GM03348 (cell line): Measurements from ENCODE around the gene CENPK.
"Not testable (repeated sequence)": the region's sequence is repeated elsewhere in the genome, so short reads cannot be mapped to it uniquely, and the experiment has no call there.

Source experiments
- DNase-seq: peaks from one replicate; pipeline ENCODE4 v3.0.0; 2012; ENCODE audit warnings: low spot score

The CENPK gene

DNA sequence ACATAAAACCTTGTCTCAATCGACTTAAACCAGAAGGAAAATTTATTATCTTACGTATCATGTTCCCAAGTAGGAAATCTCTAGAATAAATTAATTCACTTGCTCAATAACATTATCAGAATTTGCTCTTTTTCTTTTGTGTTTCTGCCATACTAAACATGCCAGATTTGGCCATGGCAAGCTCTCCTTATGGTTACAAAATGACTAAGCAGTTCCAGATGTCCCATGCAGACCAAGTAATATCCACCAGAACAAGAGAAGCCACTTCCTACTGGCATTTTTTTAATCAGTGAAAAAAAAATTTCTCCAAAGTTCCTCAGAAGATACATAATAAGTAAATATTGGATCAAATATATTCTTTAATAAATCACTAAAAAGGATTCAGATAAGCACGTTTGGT, 56.0 kb downstream of the CENPK start:
- peak; percentile 81 for DNase-seq

DNA sequence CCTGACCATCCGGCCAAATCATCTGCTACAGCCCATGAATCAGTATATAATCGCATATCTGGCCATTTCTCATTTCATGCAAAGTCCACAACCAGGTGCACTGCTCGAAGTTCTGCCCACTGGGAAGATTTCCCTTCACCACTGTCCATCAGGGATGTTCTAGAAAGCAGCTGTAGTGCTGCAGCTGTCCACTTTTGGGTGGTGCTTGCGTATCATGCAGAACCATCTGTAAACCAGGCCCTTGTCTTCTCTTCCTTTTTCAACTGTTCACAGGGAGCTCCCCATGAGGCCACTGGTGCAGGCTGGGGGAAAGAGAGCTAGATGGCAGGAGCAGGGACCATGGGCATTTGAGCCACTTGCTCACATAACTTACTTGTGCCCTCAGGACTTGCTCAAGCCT, 73.8 kb downstream of the CENPK start:
- no peak for DNase-seq

DNA sequence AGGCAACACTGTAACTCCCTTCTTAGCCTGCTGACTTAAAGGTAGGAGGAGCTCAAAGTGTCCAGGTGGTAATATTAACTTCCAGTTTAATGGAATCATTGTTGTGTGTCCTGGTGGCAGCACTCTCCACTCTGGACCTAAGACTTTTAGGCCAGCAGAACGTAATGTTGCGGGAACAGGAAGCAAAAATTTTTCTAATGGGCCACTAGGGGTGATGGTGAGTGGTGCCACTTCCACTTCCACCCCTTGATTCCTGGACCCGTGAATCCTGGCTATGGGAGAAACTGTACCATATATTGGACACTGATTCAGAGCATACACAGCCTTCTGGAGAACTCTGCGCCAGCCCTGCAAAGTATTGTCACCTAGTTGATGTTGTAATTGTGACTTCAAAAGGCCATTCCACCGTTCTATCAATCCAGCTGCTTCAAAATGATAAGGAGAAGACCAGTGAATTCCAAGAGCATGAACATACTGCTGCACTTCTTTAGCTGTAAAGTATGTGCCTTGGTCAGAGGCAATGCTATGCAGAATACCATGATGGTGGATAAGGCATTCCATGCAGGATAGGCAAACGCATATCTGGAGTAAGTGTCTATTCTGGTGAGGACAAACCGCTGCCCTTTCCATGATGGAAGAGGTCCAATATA, 74.8 kb downstream of the CENPK start:
- not testable (repeated sequence) for DNase-seq

DNA sequence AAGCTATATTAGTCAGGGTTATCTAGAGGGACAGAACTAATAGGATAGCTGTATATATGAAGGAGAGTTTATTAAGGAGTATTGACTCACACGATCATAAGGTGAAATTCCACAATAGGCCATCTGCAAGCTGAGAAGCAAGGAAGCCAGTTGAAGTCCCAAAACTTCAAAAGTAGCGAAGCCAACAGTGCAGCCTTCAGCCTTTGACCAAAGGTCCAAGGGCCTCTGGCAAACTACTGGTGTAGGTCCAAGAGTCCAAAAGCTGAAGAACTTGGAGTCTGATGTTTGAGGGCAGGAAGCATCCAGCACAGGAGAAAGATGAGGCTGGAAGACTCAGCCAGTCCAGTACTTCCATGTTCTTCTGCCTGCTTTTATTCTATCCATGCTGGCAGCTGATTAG, 76.2 kb downstream of the CENPK start:
- DNase-seq, result not testable (repeated sequence)

DNA sequence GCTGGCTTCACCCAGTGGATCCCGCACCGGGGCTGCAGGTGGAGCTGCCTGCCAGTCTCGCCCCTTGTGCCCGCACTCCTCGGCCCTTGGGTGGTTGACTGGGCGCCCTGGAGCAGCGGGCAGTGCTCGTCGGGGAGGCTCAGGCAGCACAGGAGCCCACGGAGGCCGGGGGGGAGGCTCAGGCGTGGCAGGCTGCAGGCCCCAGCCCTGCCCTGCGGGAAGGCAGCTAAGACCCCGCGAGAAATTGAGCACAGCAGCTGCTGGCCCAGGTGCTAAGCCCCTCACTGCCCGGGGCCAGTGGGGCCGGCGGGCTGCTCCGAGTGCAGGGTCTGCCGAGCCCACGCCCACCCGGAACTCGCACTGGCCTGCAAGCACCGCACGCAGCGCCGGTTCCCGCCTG, 77.6 kb downstream of the CENPK start:
- DNase-seq, result no peak

DNA sequence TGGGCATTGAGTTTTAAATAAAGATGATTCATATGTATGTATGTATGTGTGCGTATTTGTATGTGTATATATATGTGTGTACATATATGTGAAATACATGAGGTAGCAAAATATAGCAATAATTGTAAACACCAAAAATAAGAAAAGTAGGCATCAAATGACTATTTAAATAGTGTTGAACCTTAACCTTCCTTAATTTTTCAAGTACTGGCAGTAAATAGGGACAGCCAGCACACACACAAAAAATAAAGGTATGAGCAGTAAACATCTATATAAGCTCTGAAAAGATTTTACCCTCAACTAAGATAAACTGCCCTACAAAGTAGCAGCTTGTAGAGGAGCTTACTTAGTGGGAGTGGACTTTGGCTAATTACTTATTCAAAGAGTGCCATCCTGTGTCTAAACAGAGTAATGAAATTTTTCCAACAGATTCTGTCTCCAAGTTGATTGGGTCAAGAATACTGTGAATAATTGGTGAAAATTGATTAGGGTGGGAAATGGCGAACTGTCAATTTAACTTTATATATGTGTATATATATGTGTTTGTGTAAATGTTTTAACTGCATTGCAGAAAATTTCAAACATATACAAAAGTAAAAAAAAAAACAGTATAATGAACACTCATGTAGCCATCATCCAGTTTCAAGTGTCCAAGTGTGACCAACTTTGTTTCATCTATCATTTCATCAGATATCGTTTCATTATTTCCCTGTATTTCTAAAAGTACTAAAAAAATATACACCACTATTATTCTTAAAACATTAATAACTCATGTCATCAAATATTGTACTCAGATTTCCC, 79.2 kb downstream of the CENPK start:
- DNase-seq, result peak; percentile 61

DNA sequence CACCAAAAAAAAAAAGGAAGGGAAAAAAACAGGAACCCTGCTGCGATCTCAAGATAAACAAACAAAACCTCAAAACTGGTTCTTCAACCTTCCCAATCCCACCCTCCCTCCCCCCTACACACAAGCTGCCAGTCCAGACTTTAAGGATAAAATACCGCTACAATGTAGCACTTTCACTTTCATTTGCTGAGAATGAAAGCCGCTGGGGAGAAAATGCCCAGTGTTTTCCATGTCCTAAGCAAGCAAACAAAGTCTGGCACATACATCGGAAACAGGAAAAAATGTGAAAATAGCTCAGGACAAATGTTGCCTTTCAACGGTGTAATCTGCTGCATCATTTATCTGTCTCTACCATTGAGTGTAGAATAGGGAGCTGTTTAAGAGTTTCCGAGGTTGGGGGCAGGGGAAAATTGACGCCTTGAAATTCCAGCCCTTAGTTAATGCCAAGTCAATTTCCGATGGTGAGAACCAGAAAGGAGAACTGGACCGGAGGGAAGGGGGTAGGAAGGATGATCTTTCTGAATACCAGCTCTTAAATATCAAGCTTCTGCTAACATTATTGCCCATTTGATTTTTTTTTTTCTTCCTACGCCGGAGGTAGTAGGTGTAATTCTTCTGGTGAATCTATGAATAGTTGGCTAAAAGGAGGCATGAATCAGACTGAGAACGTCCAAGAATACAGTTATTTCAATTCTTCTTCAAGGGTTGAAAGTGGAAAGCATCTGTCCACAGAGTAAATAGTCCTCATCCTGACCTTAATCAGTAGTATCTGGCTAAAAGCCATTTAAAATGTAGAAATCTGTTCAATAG, 80.0 kb downstream of the CENPK start:
- DNase-seq, result peak; percentile 46

DNA sequence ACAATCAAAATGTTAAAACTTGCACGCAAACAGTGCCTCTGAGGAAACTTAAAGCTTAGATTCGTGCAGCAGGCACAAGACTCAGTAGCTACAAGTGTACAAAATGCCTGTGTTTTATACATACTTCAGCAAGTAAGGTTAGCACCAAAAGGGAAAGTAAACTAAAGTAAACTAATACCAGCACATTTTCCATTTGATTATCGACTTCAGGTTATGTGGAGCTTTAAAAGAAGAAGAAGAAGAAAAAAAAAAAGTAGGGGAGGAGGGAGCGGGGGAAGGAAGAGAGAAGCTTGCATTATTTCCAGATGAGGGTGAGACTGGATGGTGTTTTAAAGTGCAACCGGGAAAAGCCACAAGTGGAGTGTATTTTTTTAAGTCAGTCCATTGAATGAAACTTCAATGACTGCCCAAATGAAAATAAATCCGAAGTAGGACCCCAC, 80.7 kb downstream of the CENPK start:
- DNase-seq, result peak; percentile 34

DNA sequence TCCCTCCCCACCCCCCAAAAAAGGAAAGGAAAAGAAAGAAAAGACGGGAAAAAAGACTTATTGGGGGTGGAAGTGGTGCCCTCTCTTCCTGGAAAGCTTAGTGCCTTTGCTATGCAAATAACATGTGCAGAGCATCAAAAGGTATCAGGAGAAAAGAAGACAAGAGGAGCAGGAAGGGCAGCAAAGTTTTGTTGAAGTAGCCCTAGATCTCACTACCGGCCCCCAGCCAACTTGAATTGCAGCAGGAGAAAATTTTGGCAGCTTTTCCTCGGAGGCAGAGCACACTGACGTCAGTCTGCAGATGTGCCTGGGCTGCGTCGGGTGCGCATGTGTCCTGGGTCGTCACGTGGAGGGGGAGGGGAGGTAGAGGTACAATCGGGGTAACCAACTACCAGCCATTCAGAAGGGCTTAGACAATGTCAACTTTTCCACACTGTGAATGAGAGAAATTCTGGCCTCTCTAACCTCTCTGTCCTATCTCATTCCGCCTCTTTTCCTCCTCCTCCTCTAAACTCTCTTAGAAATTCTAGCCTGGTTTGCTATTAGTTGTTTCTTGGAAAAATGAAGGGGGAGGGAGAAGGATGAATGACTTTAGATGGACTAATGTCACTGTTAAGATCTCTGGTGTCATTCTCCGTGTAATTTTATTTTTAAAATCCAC, 81.2 kb downstream of the CENPK start, which contains the start of gene ADAMTS6:
TSS of gene ADAMTS6 (minus strand) at position 286 of the 661 bp plus-strand sequence. CDS start 8,247 bp downstream, outside the sequence.
- peak; percentile 88 for DNase-seq

DNA sequence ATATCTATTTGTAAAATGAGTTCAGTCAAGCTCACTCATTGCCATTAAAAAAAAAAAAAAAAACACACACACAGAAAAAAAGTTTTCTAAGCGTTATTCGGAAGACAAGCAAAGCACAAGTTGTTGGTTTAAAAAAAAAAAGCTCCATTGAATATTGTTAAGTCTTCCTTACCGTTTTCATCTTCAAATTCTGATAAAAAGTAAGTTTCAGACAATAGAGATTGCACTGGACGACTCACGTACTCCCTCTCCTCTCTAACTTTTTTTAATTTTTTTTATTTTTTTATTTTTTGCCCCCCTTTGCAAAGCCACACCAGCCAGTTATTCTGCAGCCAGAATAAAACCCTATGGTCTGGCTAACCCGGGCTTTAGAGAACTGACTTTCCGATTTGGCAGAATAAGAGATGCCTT, 81.8 kb downstream of the CENPK start:
- DNase-seq, result no peak

DNA sequence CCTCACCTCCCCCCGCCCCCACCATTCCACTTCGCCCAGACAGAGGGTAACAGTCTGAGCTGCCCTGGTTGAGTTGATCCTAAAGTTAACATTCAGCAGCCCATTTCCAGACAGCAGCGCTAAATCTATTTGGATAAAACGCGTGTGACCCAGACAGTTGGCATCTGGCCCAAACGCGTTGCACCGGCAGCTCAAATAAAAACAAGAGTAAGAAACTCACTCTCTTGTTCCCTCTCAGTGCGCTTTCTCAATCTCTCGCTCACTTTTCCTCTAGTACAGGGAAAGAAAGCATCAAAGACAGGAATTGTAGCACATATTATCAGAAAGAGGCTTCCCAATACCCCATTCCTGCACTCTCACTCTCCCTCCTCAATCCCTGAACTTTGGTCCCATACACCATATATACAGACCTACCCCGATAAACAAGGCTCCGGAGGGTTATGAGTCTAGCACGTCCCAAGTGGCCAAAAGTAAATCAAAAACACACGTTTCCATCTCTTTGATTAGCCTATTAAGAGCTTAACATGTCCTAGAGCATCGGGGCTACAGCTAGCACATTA, 82.6 kb downstream of the CENPK start:
- DNase-seq, result peak; percentile 45

DNA sequence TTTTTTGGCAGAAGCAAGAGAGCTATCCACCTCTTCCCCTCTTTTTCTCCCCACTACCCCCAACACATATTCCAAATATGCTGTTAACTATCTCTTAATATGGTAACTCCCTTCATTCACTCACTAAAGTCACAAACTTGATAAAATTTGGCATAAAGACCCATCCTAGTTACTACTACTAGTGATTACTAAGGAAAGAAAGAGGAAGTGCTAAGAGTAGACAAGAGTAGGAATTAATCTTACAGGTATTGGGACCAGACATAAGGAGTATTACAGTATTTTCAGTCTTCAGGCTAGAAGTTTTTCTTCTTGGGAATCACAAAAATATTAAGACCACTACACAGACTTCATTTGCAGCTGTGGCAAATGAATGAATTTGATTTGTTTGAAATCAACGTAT, 83.4 kb downstream of the CENPK start:
- DNase-seq, result no peak

DNA sequence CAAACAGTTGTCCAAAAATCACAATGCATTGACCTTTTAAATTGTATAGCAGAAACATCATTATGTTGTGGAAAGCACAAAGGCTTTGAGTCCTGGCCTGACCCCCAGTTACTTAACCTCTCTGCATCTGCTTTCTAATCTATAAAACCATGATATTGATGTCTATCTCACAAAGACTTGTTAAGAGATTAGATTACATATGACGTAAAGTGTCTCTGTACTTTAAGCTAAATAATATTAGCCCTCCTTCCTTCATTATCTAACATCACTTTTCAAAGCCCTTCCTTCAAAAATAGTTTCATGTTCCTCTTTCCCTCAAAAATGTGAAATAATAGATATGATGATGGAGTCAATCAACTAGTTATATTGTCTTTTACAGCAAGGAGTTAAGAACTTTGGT, 84.6 kb downstream of the CENPK start:
- DNase-seq, result no peak

DNA sequence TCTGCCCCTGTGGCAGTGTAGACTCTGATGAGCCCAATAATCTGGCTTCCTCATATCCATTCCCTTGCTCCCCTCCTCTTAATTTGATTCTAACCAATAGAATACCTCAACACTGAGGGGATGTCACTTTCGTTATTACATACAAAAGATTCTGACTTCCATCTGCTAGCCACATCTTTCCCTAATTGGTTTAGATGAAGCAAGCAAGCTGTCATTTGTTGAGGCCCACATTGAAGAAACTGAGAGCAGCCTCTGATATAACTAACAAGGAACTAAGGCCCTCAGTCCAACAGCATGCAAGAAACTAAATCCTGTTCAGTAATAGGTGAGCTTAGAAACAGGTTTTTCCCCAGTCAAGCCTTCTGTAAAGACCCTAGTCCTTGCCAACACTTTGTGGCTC, 87.1 kb downstream of the CENPK start:
- DNase-seq, result no peak

DNA sequence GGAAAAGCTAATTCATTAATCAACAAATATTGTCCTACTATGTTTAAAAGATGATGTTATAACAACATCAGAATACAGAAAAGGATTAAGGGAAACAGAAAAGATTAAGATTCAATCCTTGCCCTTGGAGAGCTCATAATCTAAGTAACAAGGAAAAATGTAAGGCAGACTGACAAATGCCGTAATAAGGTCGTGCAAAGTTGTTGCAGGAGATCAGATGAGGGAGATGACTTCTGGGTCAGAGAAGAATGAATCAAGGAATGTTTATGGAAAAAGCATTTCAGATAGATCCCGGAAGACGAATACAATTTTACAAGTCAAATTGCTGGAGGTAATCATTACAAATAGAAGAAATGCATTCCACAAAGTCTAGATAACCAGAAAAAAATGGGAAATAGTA, 87.6 kb downstream of the CENPK start:
- DNase-seq, result no peak

DNA sequence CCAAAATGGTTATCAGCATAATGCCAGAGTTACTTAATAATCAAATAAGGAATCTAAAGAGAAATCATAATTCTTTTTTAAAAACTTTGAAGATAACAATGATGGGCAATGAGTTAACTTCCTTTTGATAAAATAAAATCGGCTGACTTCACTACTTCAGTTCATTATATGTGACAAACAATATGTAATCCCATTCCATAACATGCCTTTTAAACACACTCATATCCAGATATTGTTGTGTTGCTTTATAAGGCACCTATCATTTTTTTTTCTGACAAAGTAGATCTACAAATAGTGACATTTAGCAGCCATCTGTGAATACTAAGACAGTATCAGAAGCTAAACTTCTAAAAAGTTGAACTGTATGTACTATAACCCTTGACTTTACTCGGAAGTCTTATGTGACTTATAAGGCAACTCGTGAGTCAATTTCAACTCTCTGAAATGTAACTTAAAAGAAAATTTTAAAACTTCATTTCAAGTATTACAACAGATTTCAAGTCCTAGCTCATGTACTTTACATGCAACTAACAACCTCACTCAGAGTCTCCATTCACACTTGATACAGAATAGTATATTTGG, 88.7 kb downstream of the CENPK start:
- DNase-seq, result no peak

DNA sequence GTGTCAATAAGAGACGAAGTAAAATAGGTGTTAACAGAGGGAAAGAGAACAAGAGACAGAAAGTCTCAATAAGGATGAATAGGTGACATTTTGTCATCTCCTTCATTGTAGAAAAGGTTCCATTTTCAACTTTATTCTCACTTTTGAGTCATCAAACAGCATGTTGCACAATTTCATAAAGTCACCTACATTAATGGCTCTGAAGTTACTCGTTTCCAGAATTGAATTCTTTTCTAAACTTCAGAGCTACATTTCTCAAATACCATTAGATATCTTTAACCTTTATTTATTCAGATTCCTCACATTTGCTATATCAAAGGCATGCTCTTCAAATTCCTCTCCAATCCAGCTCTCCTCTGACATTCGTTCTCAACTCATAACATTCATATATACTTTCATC, 94.3 kb downstream of the CENPK start:
- no peak for DNase-seq
